Psoas muscle (tissue), 8 donors: ENCODE results near the gene ANKZF1. TPM values are rescaled to one million over a fixed set of nuclear protein-coding genes. Genes with fewer than 3 reads are reported as not detected.

Experiments
- ATAC-seq, 4 donors: fragments of 200-7000 bp; cut with Tn5 transposase; one replicate each; pipeline ENCODE4 v1.9.1; 2020; ENCODE audit warnings: moderate library complexity in 3 of 4, mild to moderate bottlenecking in 2 of 4
- DNase-seq, 2 donors: peaks; one replicate each; pipeline ENCODE4 v3.0.0-alpha.2; 2020
- H3K27ac ChIP-seq: fragments of 200-600 bp; one replicate; pipeline ENCODE4 v1.8.0; 2022
- H3K27me3 ChIP-seq, 3 donors: fragments of 200-600 bp in 1 of 3; one replicate each; pipeline versions ENCODE4 v1.6.1 to v1.8.0; 2013 to 2022; ENCODE audit warnings: low read length in 2 of 3, mild to moderate bottlenecking in 2 of 3, moderate library complexity in 1 of 3; ENCODE audit not compliant: insufficient read depth in 3 of 3
- H3K36me3 ChIP-seq, 2 donors: fragments of 200-600 bp in 1 of 2; one replicate each; pipeline versions ENCODE4 v1.6.1 to v1.8.0; 2013 to 2022; ENCODE audit warnings: low read depth in 1 of 2, mild to moderate bottlenecking in 1 of 2, moderate library complexity in 1 of 2; ENCODE audit not compliant: insufficient read depth in 1 of 2
- H3K4me1 ChIP-seq: fragments of 200-600 bp; one replicate; pipeline ENCODE4 v1.8.0; 2022
- H3K4me3 ChIP-seq: fragments of 200-600 bp; one replicate; pipeline ENCODE4 v1.8.0; 2022; ENCODE audit warnings: mild to moderate bottlenecking
- H3K9me3 ChIP-seq: fragments of 200-600 bp; one replicate; pipeline ENCODE4 v1.8.0; 2022
- WGBS, 3 donors: extraction: QIAGEN DNeasy Blood & Tissue Kit; methylation state at CpG; one replicate each; pipeline versions ENCODE4 v1.1.6 to v1.1.7; 2013; 5-methylcytosine and 5-hydroxymethylcytosine counted together
- intact Hi-C, 2 donors: fragments of 100-400 bp; cut with DNase I; formaldehyde crosslinking; loops; one replicate each; pipeline versions ENCODE4 v1.11.0 to v1.14.2; 2022
- polyA plus RNA-seq, 3 donors: library from polyadenylated mRNA; stranded (reverse); fragments of 200-250 nt; gene quantifications; one replicate each; pipeline ENCODE4 v1.2.3, GENCODE V29; 2013
- total RNA-seq, 4 donors: library from RNA; stranded (reverse); fragmentation: NEBNext Ultra II Directional in 2 of 4; extraction: Animal tissue kit (Norgen Biotek cat#: 25700) in 2 of 4; gene quantifications; one replicate each; pipeline versions ENCODE4 v1.2.1 to v1.2.4, GENCODE V29; 2021 to 2023
- TF ChIP-seq, protein P1 (sequence below): fragments of 200-600 bp; IDR thresholded peaks from one replicate; pipeline ENCODE4 v1.8.0; 2022; ENCODE audit warnings: antibody characterized with exemption
- donor health status: healthy with polysubstance abuse.
- donor health status: DM: no; HTN: no; CAD: no; lungs with moderate emphysema.
- donor health status: Bipolar disorder and iron deficiency.
- donor health status: healthy.
- donor health status: DM: yes; HTN: yes; CAD: no.
- donor health status: DM: no; HTN: no; CAD: no.
- donor health status: DM: no; HTN: no; CAD: no.
- donor health status: DM: yes; HTN: yes; CAD: no.

Gene ANKZF1
- total and polyA plus RNA-seq, 7 donors = 8.7 to 29.4 (median 14.9) TPM

GRCh38 chr2:219205165-219205538 is 24.5 kb upstream of the ANKZF1 start:
- no peak for ATAC-seq
- Histone ChIP-seq H3K4me3 (no peak overlapping the region), H3K9me3 (no peaks in the 10 kb centered on the region), H3K4me1 (peaks cover 15% of the 10 kb centered on the region), H3K27me3 (no peaks in the 10 kb centered on the region), H3K36me3 (peaks cover 3 to 27% of the 10 kb centered on the region in 2 donors), H3K27ac (no peak overlapping the region)
- DNase-seq = no peak
- 83 to 89% (median 86%) methylated on average over 5 of the region's 5 CpGs for WGBS, 3 donors
- TF ChIP-seq, protein P1, sequence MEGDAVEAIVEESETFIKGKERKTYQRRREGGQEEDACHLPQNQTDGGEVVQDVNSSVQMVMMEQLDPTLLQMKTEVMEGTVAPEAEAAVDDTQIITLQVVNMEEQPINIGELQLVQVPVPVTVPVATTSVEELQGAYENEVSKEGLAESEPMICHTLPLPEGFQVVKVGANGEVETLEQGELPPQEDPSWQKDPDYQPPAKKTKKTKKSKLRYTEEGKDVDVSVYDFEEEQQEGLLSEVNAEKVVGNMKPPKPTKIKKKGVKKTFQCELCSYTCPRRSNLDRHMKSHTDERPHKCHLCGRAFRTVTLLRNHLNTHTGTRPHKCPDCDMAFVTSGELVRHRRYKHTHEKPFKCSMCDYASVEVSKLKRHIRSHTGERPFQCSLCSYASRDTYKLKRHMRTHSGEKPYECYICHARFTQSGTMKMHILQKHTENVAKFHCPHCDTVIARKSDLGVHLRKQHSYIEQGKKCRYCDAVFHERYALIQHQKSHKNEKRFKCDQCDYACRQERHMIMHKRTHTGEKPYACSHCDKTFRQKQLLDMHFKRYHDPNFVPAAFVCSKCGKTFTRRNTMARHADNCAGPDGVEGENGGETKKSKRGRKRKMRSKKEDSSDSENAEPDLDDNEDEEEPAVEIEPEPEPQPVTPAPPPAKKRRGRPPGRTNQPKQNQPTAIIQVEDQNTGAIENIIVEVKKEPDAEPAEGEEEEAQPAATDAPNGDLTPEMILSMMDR = no peak
- intact Hi-C loops = no loop called here

GRCh38 chr2:219205981-219206327 is 23.7 kb upstream of the ANKZF1 start:
- ATAC-seq (no peak), DNase-seq (no peak)
- 18 to 23% (median 19%) methylated on average over 7 of the region's 7 CpGs for WGBS, 3 donors
- H3K27me3 ChIP-seq = no peaks in the 10 kb centered on the region
- peaks cover 15% of the 10 kb centered on the region for H3K4me1 ChIP-seq
- no peaks in the 10 kb centered on the region for H3K9me3 ChIP-seq
- intact Hi-C loops = loop anchor here in 1 of 2 donors (1.0 kb wide), 1 partner anchor 28 kb away; the partner anchor contains the start of gene RETREG2
- H3K36me3 ChIP-seq = peaks cover 3 to 35% of the 10 kb centered on the region in 2 donors
- TF ChIP-seq, protein P1 = no peak
- peak overlapping the region; percentile 75 for H3K4me3 ChIP-seq
- peak overlapping the region; percentile 91 for H3K27ac ChIP-seq

DNA sequence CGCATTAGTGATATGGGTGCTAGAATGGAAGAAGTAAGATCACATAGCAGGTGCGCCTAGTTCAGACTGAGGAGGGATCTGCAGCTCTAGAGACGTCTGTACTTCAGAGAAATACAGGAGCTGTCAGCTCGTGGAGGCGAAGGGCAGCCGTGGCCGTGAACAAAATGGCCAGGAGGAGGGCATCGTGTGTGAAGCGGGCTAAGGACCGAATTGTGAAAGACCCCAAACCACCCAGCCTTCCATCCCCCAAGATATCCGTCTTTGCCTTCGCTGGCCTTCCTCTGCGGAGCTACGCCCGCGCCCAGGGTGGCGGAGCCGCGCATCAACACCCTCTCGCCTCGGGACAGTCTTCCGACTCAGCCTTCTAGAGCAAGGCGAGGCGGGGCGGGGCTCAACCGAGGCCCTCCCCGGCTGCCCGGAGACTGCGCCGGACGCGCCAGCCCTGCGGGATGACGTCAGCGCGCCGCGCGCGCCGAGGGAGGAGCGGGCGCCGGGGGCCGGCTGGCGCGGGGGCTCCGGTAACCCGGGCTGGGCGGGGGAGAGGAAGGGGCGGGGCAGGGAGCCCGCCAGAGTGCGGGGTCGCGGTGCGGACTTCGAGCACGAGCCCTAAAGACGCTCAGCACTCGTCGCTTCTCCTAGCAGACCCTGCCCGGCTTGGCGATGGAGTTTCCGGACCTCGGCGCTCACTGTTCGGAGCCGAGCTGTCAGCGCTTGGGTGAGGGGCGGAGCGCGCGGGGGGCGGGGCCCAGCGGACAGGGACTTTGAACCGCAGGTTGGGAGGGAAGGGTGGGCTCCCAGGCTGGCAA is 23.1 kb upstream of the ANKZF1 start, which contains the start of gene ZFAND2B:
Gene ZFAND2B, plus strand, starts transcription at position 455 of the 806 bp plus-strand sequence. Its CDS starts 206 bp downstream, at position 661.
- intact Hi-C loops = loop anchor here in 1 of 2 donors (1.0 kb wide), 1 partner anchor 28 kb away; the partner anchor contains the start of gene RETREG2

DNA sequence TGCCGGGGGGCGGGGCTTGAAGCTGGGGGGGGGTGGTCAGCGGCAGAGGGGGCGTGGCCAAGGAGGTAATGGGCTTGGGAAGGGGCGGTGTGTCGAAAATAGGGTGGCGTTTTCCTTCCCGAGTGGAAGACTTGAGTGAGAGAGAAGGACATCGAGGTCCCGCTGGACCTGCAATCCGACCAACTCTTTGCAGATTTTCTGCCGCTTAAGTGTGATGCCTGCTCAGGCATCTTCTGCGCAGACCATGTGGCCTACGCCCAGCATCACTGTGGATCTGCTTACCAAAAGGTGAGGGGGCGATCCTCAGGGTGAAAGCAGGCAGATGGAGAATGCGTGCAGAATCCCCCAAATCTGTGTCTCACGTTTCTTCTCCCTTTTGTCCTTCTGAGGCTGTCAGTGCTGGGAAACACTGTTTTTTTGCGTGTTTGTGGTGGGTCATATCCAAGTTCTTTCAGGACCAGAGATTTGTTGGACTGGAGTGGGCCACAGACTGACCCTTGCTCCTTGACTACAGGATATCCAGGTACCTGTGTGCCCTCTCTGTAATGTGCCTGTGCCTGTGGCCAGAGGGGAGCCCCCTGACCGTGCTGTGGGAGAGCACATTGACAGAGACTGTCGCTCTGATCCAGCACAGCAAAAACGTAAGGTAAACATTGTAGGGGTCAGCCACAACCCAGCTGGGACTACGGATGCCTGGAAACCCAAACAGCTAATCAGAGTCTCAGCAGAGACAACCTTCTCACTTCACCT is 22.3 kb upstream of the ANKZF1 start:
- Histone ChIP-seq H3K36me3 (peaks cover 3 to 48% of the 10 kb centered on the region in 2 donors), H3K9me3 (no peaks in the 10 kb centered on the region), H3K27ac (peak overlapping the region; percentile 91), H3K4me1 (peaks cover 15% of the 10 kb centered on the region), H3K27me3 (no peaks in the 10 kb centered on the region), H3K4me3 (peak overlapping the region; percentile 75)
- 16 to 18% (median 17%) methylated on average over 21 to 22 of the region's 22 CpGs for WGBS, 3 donors
- TF ChIP-seq, protein P1 = no peak
- DNase-seq (no peak), ATAC-seq (peak in 2 of 4 donors; percentile 1 to 19)
- intact Hi-C loops = no loop called here

More for the DNA sequence above, 23.1 kb upstream of the ANKZF1 start, which contains the start of gene ZFAND2B:
- WGBS, 3 donors = 0 to 1% (median 0%) methylated on average over 59 to 76 of the region's 76 CpGs
- TF ChIP-seq, protein P1 = peak; percentile 9
- peak within 1 kb of the TSS; percentile 91 for H3K27ac ChIP-seq
- ATAC-seq (peak; percentile 97 to 98 (median 98)), DNase-seq (peak; percentile 95 to 97)
- peaks cover 15% of the 10 kb centered on the region for H3K4me1 ChIP-seq
- no peaks in the 10 kb centered on the region for H3K9me3 ChIP-seq
- peaks cover 3 to 41% of the 10 kb centered on the region in 2 donors for H3K36me3 ChIP-seq
- peak within 1 kb of the TSS; percentile 75 for H3K4me3 ChIP-seq
- no peaks in the 10 kb centered on the region for H3K27me3 ChIP-seq
